ENCODE data around the gene SLC22A2.

GRCh38 chr6:160247457-160247883 lies 11.2 kb downstream of the SLC22A2 start:
- TF ChIP-seq MTERF4 (CRISPR knock-in tag; IDR thresholded peaks at IDR 0.05): no peak
- no peak for TF ChIP-seq ZNF562 (CRISPR knock-in tag; IDR thresholded peaks at IDR 0.05; ENCODE audit: borderline replicate concordance)
- no peak for TF ChIP-seq PAWR (CRISPR knock-in tag; IDR thresholded peaks at IDR 0.05; ENCODE audit: borderline replicate concordance)
- TF ChIP-seq HCFC1 (IDR thresholded peaks at IDR 0.05; ENCODE audit: low read depth, low read length): no peak

Measured in HepG2 (cell line).